Panc1 (cell line): ENCODE measurements around the gene ANKRD10.

Experiments
- POLR2AphosphoS5 ChIP-seq: IDR thresholded peaks from 2 replicates; pipeline ENCODE4 v1.6.1; 2012; ENCODE audit warnings: mild to moderate bottlenecking, low read depth, low read length, moderate library complexity
- SIN3A ChIP-seq: IDR thresholded peaks from 2 replicates; pipeline ENCODE4 v1.6.1; 2012; ENCODE audit warnings: low read depth, mild to moderate bottlenecking, low read length, moderate library complexity, borderline replicate concordance; ENCODE audit not compliant: insufficient read depth
- TCF7L2 ChIP-seq: IDR thresholded peaks from 2 replicates; pipeline ENCODE4 v1.6.1; 2011; ENCODE audit warnings: mild to moderate bottlenecking, low read depth, low read length, inconsistent platforms
- TF ChIP-seq, protein P1 (sequence below): fragments of 450-650 bp; IDR thresholded peaks from 2 replicates; pipeline ENCODE4 v1.5.1; 2017; ENCODE audit warnings: mild to moderate bottlenecking
- TF ChIP-seq, protein P2 (sequence below), 2 experiments: IDR thresholded peaks; 2 replicates each; pipeline ENCODE4 v1.6.1; 2011 to 2012; ENCODE audit warnings: low read depth in 2 of 2, control low read depth in 1 of 2, low read length in 1 of 2, mild to moderate bottlenecking in 1 of 2, moderate library complexity in 1 of 2; ENCODE audit not compliant: insufficient read depth in 1 of 2

DNA sequence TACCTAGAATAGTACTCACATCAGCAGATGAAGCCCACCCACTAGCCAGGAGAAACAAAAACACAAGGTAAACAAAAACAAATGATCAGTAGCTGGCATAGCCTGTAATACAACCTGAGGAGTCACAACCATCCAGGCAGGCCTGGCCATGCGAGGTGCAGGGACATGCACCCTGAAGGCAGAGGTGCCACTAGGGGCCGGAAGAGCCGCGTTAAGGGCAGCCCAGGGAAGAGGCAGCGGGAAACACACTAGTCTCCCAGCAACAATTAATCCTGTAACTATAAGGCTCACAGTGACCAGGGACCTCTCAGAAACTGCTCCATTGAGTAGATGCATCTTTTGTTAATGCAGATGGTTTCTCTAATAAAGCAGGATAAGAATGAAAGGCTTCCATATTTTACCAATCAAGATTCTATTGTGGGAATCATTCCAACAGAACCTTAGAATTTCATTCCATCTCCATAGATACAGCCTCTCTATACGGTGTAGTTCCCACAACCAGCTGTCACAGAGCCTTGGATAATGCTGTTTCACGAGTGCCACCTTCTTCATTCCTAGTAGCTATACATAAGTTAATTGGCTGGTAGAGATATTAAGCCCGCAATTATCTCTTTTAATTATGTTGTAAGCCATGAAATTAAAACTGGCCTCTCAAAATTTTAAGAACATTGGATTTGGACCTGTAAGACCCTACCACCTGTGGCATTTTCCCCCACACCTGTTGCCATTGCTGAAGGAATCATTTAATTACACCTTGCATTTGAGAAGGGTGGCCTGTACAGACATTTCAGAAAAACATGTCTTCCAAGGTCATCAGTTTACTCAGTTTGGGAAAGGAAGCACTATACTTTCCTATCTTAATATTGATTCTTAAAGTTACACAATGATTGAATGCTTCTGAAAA lies 28.7 kb downstream of the ANKRD10 start:
- TF ChIP-seq, protein P1, sequence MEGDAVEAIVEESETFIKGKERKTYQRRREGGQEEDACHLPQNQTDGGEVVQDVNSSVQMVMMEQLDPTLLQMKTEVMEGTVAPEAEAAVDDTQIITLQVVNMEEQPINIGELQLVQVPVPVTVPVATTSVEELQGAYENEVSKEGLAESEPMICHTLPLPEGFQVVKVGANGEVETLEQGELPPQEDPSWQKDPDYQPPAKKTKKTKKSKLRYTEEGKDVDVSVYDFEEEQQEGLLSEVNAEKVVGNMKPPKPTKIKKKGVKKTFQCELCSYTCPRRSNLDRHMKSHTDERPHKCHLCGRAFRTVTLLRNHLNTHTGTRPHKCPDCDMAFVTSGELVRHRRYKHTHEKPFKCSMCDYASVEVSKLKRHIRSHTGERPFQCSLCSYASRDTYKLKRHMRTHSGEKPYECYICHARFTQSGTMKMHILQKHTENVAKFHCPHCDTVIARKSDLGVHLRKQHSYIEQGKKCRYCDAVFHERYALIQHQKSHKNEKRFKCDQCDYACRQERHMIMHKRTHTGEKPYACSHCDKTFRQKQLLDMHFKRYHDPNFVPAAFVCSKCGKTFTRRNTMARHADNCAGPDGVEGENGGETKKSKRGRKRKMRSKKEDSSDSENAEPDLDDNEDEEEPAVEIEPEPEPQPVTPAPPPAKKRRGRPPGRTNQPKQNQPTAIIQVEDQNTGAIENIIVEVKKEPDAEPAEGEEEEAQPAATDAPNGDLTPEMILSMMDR: no peak
- TF ChIP-seq POLR2AphosphoS5 (0 out of 2 replicates have a peak, but pooled peaks have one; percentile 18), SIN3A (no peak), TCF7L2 (no peak)
- TF ChIP-seq, protein P2, sequence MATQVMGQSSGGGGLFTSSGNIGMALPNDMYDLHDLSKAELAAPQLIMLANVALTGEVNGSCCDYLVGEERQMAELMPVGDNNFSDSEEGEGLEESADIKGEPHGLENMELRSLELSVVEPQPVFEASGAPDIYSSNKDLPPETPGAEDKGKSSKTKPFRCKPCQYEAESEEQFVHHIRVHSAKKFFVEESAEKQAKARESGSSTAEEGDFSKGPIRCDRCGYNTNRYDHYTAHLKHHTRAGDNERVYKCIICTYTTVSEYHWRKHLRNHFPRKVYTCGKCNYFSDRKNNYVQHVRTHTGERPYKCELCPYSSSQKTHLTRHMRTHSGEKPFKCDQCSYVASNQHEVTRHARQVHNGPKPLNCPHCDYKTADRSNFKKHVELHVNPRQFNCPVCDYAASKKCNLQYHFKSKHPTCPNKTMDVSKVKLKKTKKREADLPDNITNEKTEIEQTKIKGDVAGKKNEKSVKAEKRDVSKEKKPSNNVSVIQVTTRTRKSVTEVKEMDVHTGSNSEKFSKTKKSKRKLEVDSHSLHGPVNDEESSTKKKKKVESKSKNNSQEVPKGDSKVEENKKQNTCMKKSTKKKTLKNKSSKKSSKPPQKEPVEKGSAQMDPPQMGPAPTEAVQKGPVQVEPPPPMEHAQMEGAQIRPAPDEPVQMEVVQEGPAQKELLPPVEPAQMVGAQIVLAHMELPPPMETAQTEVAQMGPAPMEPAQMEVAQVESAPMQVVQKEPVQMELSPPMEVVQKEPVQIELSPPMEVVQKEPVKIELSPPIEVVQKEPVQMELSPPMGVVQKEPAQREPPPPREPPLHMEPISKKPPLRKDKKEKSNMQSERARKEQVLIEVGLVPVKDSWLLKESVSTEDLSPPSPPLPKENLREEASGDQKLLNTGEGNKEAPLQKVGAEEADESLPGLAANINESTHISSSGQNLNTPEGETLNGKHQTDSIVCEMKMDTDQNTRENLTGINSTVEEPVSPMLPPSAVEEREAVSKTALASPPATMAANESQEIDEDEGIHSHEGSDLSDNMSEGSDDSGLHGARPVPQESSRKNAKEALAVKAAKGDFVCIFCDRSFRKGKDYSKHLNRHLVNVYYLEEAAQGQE (IDR thresholded peaks at IDR 0.05; ENCODE audit: insufficient read depth in 1 of 2, low read depth in 2 of 2, low read length in 1 of 2): no peak
